Measurements from ENCODE around the gene NET1.
"Not testable (repeated sequence)": the region's sequence is repeated elsewhere in the genome, so short reads cannot be mapped to it uniquely, and the experiment has no call there.

The NET1 gene

GRCh38 chr10:5402798-5403197 is 9.6 kb upstream of the NET1 start:
- Histone ChIP-seq H3K27me3 (ENCODE audit: insufficient read depth, low read length, poor library complexity) (peaks cover 7% of the 10 kb centered on the region), H2AFZ (ENCODE audit: low read depth, low read length) (no peak overlapping the region), H3K79me2 (ENCODE audit: insufficient read depth, low read length) (no peaks in the 10 kb centered on the region), H3K4me1 (ENCODE audit: insufficient read depth, low read length) (no peaks in the 10 kb centered on the region), H3K9me3 (ENCODE audit: insufficient read depth, low read length, severe bottlenecking) (no peaks in the 10 kb centered on the region), H3K4me3 (ENCODE audit: low read depth in 1 of 2, low read length in 2 of 2) (no peak overlapping the region), H3K9ac (ENCODE audit: low read depth, low read length) (no peak overlapping the region), H4K20me1 (ENCODE audit: insufficient read depth, low read length) (no peaks in the 10 kb centered on the region), H3K27ac (ENCODE audit: low read length) (no peak overlapping the region), H3K4me2 (ENCODE audit: insufficient read depth, low read length) (no peak overlapping the region), H3K36me3 (ENCODE audit: insufficient read depth, low read length) (no peaks in the 10 kb centered on the region)
- ATAC-seq (ENCODE audit: insufficient read depth, low read depth) (no peak), DNase-seq (no peak)
- TF ChIP-seq CTCF (IDR thresholded peaks at IDR 0.05; ENCODE audit: borderline replicate concordance, extremely low read depth, low read length, poor library complexity, severe bottlenecking) (no peak), EZH2 (IDR thresholded peaks at IDR 0.05; ENCODE audit: borderline replicate concordance, low read depth, low read length, severe bottlenecking) (no peak)

GRCh38 chr10:5404208-5405041 is 7.9 kb upstream of the NET1 start, which contains the start of gene TUBAL3:
TUBAL3 (minus strand) TSS chr10:5404828; CDS start chr10:5404792, 36 bp downstream.
- H3K27me3 ChIP-seq (ENCODE audit: insufficient read depth, low read length, poor library complexity), result peaks cover 7% of the 10 kb centered on the region
- H3K27ac ChIP-seq (ENCODE audit: low read length), result no peak within 1 kb of the TSS
- H3K79me2 ChIP-seq (ENCODE audit: insufficient read depth, low read length), result no peaks in the 10 kb centered on the region
- no peaks in the 10 kb centered on the region for H4K20me1 ChIP-seq (ENCODE audit: insufficient read depth, low read length)
- no peak within 1 kb of the TSS for H3K9ac ChIP-seq (ENCODE audit: low read depth, low read length)
- no peak within 1 kb of the TSS for H2AFZ ChIP-seq (ENCODE audit: low read depth, low read length)
- H3K4me1 ChIP-seq (ENCODE audit: insufficient read depth, low read length), result no peaks in the 10 kb centered on the region
- DNase-seq, result no peak
- H3K9me3 ChIP-seq (ENCODE audit: insufficient read depth, low read length, severe bottlenecking), result no peaks in the 10 kb centered on the region
- TF ChIP-seq EZH2 (IDR thresholded peaks at IDR 0.05; ENCODE audit: borderline replicate concordance, low read depth, low read length, severe bottlenecking), result no peak
- TF ChIP-seq CTCF (IDR thresholded peaks at IDR 0.05; ENCODE audit: borderline replicate concordance, extremely low read depth, low read length, poor library complexity, severe bottlenecking), result no peak
- ATAC-seq (ENCODE audit: insufficient read depth, low read depth), result 0 out of 3 replicates have a peak, but pooled peaks have one; percentile 33
- no peaks in the 10 kb centered on the region for H3K36me3 ChIP-seq (ENCODE audit: insufficient read depth, low read length)
- H3K4me3 ChIP-seq (ENCODE audit: low read depth in 1 of 2, low read length in 2 of 2), result no peak within 1 kb of the TSS
- no peak within 1 kb of the TSS for H3K4me2 ChIP-seq (ENCODE audit: insufficient read depth, low read length)

GRCh38 chr10:5406918-5407317 is 5.4 kb upstream of the NET1 start:
- H3K4me2 ChIP-seq (ENCODE audit: insufficient read depth, low read length), result no peak overlapping the region
- DNase-seq (no peak), ATAC-seq (ENCODE audit: insufficient read depth, low read depth) (no peak)
- no peaks in the 10 kb centered on the region for H3K9me3 ChIP-seq (ENCODE audit: insufficient read depth, low read length, severe bottlenecking)
- peaks cover 5% of the 10 kb centered on the region for H3K27me3 ChIP-seq (ENCODE audit: insufficient read depth, low read length, poor library complexity)
- no peak overlapping the region for H3K4me3 ChIP-seq (ENCODE audit: low read depth in 1 of 2, low read length in 2 of 2)
- no peak overlapping the region for H2AFZ ChIP-seq (ENCODE audit: low read depth, low read length)
- H3K27ac ChIP-seq (ENCODE audit: low read length), result no peak overlapping the region
- no peaks in the 10 kb centered on the region for H4K20me1 ChIP-seq (ENCODE audit: insufficient read depth, low read length)
- no peaks in the 10 kb centered on the region for H3K79me2 ChIP-seq (ENCODE audit: insufficient read depth, low read length)
- H3K9ac ChIP-seq (ENCODE audit: low read depth, low read length), result no peak overlapping the region
- H3K4me1 ChIP-seq (ENCODE audit: insufficient read depth, low read length), result peaks cover 4% of the 10 kb centered on the region
- TF ChIP-seq EZH2 (IDR thresholded peaks at IDR 0.05; ENCODE audit: borderline replicate concordance, low read depth, low read length, severe bottlenecking), result no peak
- TF ChIP-seq CTCF (IDR thresholded peaks at IDR 0.05; ENCODE audit: borderline replicate concordance, extremely low read depth, low read length, poor library complexity, severe bottlenecking), result no peak
- no peaks in the 10 kb centered on the region for H3K36me3 ChIP-seq (ENCODE audit: insufficient read depth, low read length)

- Histone ChIP-seq H3K79me2 (ENCODE audit: insufficient read depth, low read length) (peaks cover 33% of the 10 kb centered on the region), H3K4me1 (ENCODE audit: insufficient read depth, low read length) (peaks cover 26% of the 10 kb centered on the region)
- not testable (repeated sequence) for H3K4me3 ChIP-seq (ENCODE audit: low read depth in 1 of 2, low read length in 2 of 2); H3K36me3 ChIP-seq (ENCODE audit: insufficient read depth, low read length); H4K20me1 ChIP-seq (ENCODE audit: insufficient read depth, low read length); DNase-seq; H3K4me2 ChIP-seq (ENCODE audit: insufficient read depth, low read length); H3K9ac ChIP-seq (ENCODE audit: low read depth, low read length); ATAC-seq (ENCODE audit: insufficient read depth, low read depth); H3K27me3 ChIP-seq (ENCODE audit: insufficient read depth, low read length, poor library complexity); H3K9me3 ChIP-seq (ENCODE audit: insufficient read depth, low read length, severe bottlenecking); H2AFZ ChIP-seq (ENCODE audit: low read depth, low read length); H3K27ac ChIP-seq (ENCODE audit: low read length)
Measured at GRCh38 chr10:5410787-5411186, 1.6 kb upstream of the NET1 start.
